ENCODE results near the gene OR6N1.

Gene OR6N1, protein sequence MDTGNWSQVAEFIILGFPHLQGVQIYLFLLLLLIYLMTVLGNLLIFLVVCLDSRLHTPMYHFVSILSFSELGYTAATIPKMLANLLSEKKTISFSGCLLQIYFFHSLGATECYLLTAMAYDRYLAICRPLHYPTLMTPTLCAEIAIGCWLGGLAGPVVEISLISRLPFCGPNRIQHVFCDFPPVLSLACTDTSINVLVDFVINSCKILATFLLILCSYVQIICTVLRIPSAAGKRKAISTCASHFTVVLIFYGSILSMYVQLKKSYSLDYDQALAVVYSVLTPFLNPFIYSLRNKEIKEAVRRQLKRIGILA

DNA sequence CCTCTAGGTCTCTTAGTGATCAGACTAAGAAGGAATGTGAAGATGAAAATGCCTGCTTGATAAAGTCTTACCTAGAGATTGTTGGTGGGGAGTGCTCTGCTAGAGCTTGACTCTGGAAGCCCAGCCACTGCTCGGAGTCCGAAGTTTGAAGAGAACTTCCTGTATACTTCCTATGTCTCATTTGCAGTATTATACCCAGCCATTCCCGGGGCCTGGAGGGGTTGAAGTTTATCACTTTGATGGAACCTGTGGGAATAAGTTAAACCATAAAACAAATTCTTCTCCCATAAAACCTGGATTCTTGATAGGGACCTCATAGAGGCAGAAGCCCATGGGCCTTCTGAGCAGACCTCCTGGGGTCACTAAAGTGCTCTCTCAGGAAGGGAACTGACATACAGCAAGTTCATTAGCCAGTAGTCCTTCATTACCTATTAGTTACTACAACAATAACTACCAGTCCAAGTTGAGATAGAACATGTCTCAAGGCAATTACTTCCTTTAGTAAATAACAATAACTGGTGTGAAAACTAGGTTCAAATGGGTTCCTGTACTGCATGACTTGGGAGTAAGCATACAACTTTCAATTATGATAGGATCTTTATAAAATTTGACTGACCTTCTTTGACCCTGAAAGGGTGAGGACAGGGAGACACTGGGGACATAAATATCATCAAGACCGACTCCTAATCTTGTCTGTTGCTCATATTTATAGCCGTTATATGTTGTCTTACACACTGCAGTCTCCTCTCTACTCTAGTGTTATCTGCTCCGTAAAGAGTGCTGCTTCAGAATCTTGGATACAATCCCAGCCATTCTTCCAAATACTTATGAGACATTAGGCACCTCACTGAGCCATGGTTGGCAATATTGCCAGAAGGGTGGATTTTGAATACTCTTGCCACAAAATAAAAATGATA, at the start of gene OR6N1:
OR6N1 (minus strand) TSS at position 246 of the 917 bp plus-strand sequence. CDS start 5,513 bp downstream, outside the sequence.
- no peak for DNase-seq (ENCODE audit: low read depth)

DNA sequence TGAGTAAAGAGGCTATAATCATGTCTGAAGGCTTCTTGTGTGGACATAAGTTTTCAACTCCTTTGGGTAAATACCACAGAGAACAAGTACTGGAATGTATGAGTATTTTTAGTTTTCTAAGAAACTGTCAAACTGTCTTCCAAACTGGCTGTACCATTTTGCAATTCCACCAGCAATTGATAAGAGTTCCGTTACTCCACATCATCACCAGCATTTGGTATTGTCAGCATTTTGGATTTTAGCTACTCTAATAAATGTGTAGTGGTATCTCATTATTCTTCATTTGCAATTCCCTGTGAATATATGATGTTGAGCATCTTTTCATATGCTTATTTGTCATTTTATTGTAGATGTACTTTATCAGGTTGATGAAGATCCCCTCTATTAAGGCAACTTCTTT, 49.7 kb upstream of the OR6N1 start:
- no peak for DNase-seq (ENCODE audit: low read depth)

DNA sequence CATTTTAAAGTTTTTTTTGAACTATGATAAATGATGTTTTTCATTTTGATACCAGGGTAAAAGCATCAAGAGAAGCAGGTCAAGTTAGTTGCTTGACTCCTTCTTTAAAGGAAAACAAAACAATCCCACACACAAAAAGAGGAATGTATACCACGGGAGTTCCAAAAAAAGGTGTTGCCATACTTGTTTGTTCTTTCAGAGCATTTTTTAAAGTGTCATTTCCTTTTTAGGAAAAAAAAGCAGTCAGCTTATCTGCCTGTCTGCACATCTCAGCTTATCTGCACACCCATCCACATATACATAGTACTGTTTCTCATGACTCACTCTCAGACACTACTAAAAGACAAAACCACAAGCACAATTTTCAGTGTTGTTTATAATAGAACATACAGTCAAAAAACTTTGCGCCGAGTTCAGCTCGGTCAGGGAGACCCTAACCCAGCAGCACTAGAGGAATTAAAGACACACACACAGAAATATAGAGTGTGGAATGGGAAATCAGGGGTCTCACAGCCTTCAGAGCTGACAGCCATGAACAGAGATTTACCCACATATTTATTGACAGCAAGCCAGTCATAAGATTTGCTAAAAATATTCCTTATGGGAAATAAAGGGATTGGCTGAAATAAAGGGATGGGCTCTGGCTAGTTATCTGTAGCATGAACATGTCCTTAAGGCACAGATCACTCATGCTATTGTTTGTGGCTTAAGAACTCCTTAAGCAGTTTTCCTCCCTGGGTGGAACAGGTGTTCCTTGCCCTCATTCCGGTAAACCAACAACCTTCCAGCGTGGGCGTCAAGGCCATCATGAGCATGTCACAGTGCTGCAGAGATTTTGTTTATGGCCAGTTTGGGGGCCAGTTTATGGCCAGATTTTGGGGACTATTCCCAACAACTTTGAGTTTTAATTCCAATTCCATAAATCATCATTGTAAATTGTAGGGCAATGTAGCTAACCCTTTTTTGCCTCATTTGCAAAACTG, 47.8 kb upstream of the OR6N1 start:
- DNase-seq (ENCODE audit: low read depth): no peak

DNA sequence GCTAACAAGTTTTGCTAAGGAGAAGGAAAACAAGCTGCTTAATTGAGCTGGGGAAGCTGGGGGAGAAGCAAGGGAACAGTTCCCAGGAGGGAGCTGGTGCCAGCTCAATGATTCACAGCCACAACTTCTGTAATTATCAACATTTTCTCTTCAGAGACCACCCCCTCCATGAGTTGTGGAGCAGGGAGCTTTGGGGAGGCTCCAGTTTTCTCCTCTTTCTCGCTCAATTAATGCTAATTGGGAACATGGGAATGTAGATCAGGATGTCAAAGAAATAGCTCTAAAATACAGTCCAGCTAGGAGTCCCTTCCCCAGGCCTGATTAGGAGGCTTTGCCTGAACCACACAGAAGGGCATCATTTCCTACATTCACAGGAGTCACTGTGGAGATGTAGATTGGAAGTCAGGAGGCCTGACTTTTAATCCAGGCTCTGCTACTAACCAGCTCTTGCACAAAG, 47.0 kb upstream of the OR6N1 start:
- DNase-seq (ENCODE audit: low read depth): no peak

DNA sequence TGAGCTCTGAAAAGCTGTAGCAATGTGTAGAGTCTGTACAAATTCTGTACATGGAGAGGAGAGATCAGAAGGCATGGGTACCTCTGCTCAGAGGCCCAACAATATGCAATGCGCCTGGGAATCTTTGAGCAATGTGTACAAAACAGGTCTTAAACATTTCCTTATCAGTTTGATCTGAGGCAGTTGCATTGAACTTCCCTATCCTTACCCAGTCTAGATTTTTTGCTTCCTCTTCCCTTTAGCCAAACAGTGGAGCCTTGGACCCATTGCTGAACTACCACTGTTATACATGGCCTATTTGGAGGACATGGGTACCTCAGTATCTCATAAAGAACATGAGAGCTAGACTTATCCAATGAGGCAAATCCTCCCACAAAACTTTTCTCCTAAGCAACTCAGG, 46.6 kb upstream of the OR6N1 start:
- no peak for DNase-seq (ENCODE audit: low read depth)

DNA sequence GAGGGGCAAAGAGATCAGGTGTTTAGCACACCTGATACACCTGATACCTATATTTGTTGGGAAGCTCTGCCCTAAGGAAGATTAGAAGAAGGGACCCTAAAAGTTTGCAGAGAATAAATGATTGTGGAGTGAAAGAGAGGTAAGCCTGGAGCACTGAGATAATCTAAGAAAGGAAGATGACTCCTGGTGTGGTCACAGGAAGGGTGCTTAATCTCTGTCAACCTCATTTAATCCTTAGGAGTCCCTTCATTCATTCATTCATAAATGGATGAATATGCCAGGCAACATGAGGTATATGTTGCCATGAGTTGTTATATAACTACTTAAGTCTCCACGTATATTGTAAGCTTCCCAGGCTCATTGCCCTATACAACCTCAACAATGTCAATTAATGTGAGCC, 43.0 kb upstream of the OR6N1 start:
- DNase-seq (ENCODE audit: low read depth): no peak

DNA sequence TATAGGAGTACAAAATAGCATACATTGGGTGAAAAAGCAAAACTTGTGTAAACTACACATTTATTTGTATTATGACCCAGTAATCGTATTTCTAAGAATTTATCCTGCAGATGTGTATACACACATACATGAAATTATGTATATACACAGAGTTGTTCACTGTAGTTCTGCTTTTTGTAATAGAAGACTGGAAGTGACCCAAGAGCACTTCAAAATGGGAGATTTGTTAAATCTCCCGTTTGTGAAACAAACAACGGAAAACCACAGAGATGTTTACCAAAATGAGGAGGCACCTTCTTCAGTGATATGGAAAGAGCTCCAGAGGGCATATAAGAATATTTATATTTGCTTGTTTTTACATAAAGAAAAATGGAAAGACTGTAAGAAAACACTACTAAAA, 41.2 kb upstream of the OR6N1 start:
- DNase-seq (ENCODE audit: low read depth): no peak

DNA sequence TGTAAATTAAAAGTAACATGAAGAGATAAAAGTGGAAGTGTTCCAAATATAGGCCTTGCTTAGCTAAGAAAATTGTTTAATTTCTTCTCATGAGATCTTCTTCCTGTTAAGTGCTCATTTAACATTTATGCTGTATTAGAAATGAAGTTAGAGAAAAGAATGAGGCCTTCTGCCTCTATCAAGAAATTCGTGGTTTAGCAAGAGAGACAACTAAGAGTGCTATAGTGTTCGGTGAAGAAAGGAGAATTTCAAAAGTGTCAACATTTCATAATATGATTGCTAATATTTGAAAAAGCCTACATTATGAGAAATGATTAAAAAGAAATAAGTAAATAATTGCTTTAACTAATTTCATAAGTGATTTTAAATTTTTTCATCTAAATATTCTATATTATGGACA, 40.3 kb upstream of the OR6N1 start:
- DNase-seq (ENCODE audit: low read depth): no peak

DNA sequence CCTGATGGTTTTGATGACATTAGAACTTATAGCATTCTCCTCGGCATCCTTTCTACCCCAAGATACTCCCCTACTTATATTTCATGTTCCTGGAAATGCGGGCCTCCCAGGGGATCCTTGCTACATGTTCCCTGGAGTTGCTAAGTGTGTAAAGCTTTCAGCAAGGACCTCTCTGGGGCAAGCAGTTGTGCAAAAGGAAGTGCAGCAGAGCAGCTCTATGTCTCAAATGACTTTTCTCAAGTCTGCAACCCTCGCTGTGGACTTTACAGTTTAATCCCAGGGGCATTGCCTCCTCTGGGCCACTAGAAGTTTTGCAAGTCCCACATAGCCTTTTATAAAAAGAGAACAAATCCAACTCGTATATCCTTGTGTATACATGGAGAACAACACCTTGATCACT, 38.3 kb upstream of the OR6N1 start:
- DNase-seq (ENCODE audit: low read depth): no peak

DNA sequence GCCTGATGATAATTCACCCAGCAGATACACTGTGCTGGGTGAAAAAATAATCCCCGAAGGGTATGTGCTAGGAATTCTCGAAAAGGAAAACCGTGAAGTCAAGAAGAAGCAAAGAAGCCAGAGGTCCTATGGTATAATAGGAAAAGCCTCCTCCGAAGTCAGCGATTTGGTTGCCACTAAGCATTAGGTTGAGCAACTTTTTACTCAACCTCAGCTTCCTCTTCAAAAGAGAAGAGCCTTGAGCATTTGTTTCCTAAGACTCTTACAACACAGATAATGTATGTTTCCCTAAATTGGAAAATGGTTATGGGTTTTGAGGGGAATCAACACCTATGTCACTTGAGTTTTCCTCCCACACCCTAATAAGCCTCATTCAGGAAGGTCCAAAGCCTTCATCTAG, 37.9 kb upstream of the OR6N1 start:
- DNase-seq (ENCODE audit: low read depth): no peak

DNA sequence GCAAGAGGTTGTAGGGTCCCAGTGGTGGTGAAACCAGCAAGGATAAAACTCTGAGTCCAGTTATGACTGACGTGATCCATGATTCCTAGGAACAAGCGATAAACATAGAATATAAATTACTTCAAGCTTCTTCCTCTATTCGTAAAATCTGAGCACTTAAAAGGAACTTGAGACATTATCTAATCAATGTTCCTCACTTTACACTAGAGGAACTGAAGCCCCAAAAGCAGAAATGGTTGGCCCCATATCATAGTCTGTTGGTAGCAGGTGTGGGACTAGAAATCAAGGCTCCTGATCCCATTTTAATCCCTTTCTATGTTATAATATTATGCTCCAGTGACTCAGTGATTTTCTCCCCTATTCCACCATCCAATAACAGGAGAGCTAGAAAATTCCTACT, 37.3 kb upstream of the OR6N1 start:
- DNase-seq (ENCODE audit: low read depth): no peak

DNA sequence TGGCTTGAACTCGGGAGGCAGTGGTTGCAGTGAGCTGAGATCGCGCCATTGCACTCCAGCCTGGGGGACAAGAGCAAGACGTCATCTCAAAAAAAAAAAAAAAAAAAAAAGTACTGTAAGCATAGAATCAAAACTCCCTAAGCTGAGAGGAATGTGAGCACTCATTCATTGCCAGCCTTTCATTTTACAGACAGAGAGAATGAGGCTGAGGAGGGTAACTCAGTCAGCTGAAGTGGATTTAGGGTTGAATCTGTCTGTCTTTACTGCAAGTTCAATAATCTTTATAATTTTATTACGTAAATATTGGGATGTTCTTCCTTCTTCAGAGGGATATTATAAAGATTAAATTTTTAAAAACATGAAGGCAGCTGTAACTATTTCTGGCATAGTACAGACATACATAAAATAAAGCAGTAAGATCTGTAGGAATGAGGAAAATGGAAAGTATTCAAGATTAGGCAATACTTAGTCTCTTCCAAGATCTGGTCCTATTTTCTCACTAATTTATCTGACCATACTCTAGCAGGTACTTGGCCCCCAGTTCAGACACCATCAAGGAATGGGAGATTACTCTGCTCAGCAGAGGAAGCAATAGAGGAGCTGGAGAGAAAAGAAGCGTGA, 35.0 kb upstream of the OR6N1 start:
- DNase-seq (ENCODE audit: low read depth): no peak

DNA sequence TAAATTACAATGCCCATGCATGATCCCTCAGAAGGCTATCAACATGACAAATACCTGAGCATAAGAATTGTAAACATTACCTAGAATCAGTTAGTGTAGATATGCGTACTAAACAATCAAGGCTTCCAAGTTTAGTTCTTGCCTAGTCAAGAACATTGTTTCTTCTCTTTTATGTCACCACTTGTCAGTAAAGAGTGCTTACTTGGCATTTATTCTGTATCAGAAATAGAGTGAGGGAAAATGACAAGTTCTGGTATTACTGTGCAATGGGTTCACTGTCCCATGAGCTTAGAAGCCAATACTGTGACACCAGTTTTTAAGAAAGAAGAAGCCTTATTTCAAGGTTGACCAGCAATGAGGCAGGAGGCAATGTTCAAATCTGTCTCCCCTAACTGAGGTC, 31.7 kb upstream of the OR6N1 start:
- DNase-seq (ENCODE audit: low read depth): no peak

DNA sequence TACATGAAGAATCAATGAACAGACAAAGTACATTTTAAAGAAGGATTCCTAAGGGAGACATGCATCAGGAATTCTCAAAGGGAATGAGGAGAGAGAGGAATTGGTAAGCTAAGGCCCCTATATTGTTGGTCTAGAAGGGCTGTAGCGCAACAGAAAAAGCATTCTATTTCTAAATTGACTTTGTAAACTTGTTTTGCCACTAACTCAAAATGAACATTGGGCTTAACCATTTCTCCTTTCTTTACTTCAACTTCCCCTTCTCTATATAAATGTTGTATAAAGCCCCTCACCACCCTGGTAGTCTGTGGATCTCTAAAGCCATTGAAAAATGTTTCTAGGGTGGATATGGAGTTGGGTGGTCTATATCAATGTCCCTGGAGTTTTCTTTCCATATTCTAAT, 29.4 kb upstream of the OR6N1 start:
- no peak for DNase-seq (ENCODE audit: low read depth)

DNA sequence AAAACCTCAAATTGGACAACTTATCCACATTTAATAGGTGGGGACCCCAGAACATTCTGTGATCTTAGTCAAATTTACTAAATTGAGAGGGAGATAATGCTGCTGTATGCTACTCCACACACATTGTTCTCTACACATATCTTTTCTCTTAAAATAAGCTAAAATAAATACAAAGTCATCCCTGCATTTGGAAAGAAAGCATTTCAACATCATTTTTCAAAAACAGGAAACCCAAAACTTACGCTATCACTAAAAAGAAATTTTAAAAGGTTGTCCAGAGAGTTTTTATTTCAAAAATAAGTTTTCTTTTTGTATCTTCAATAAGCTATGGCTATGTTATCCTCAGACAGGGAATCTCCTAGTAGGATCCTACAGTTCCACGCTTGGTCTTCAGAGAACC, 28.5 kb upstream of the OR6N1 start:
- DNase-seq (ENCODE audit: low read depth): no peak

DNA sequence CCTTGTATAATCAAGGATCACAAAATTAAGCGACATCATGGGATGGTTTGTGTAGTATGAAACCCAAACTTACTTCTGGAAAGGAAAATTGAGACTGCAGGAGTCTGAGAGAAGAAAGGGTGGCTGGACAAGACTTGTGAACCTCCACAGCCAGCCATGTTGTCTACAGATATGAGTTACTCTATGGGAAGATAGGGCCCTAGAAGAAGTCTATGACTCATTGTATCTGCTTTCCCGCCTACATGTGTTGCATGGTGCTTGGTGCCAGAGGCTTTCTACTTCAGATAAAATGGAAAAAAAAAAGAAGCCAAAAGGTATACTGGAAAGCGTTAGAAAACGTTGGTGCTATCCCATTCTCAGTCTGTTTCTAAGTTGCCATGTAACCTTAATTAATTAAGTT, 27.7 kb upstream of the OR6N1 start:
- DNase-seq (ENCODE audit: low read depth): no peak

DNA sequence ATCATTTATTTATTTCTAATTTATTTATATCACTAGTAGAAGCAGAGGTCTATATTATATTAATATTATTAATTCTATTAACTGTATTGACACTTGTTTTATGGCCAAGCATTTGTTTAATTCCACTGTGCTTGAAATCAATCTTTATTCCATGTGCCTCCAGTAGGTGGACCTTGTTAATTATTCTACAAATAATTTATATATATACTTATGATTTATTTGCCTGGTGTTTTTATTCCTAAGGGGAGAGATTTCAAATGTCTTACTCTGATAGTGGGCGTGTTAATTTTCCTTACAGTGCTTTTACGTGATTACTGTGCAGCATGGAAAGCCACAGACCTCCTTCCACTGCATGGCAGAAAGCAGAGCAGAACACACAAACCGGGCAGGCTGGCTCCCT, 26.5 kb upstream of the OR6N1 start:
- no peak for DNase-seq (ENCODE audit: low read depth)

DNA sequence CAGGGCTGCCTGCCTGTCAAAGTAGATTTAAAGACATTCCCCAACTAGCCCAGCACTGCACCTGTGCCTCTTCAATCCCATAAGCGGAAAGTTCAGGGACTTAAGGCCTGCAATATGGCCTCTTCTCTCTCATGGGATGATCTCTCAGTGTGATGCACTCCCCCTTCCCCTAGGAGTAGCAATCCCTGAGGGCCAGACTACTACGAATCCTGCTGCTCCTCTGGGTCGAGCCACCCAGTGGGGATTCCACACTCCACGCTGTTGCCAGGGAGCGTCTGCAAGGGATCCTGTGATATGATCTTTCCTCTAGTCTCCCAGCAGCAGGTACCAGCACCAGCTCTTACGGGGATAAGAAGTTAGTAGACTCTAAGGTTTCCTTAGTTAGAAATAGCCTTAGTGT, 22.3 kb upstream of the OR6N1 start:
- no peak for DNase-seq (ENCODE audit: low read depth)

DNA sequence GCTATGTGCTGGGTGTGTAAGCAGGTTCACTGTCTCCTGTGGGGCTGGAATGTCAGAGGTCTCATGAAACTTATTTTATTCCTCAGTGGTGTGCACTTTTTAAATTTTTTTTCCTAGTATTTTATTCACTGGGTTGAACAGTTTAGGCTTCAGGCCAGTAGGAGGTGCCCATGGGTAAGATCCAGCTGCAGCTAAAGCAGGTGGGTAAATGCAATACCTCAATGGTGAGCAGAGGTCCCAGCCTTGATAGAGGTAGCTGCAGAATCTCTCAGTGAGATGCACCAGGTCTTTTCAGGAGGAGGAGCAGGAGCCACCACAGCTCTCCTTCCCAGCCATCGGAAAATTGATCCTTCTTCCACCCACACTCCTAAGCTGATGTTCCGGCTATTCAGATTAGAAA, 21.6 kb upstream of the OR6N1 start:
- no peak for DNase-seq (ENCODE audit: low read depth)

DNA sequence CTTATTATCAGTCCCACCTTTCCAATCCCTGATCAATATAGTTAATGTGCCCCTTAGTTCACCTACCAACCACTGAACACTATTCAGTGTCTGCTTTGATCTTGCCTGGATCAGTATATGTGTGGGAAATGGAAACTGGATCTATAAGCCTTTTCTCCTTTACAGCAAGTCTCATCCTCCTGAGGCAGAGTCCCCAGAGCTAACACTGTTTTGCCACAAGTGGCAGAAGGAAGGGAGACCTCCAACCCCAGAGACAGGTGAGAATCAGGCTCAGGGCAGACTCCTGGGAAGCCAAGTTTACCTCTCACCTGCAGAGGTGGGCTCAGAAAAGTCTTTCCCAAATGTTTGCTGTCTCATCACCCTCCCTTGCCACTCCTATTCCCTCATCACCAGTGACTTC, 9.1 kb upstream of the OR6N1 start, which contains the start of gene OR6N2:
OR6N2 (minus strand) TSS at position 101 of the 400 bp plus-strand sequence. CDS start 3,569 bp downstream, outside the sequence.
- DNase-seq (ENCODE audit: low read depth): no peak

DNA sequence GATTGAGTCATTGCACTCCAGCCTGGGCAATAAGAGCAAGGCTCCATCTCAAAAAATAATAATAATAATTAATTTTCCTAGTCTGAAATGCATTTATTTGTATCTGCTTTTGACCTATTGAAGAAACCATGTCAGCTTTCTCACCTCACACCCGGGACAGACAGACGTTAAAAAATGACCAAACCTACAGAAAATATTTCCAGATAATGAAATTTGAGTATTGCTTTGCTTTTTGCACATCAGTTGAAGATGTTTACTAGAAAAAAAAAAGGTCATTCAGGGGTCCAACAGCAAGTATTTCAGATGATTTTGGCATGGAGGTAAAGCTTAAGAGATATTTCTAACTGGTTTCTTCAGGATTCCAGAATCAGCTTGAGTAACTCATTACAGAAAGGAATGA, 17.6 kb downstream of the OR6N1 start, which contains the start of gene OR6K6:
OR6K6 (plus strand) TSS at position 301 of the 400 bp plus-strand sequence. CDS start 168 bp downstream, outside the sequence.
- DNase-seq (ENCODE audit: low read depth): no peak

Measured in EH (cell line).